ENCODE measurements around the gene GAA. TPM values are rescaled to one million over a fixed set of nuclear protein-coding genes. Genes with fewer than 3 reads are reported as not detected.
"Not testable (repeated sequence)": the region's sequence is repeated elsewhere in the genome, so short reads cannot be mapped to it uniquely, and the experiment has no call there.

Gene GAA
- total RNA-seq, 4 donors from 2014 or later = 35.6 to 73.2 (median 47.4) TPM

- H3K27me3 ChIP-seq = no peaks in the 10 kb centered on the region
- peak within 1 kb of the TSS; percentile 68 to 97 for H3K4me3 ChIP-seq
- H3K36me3 ChIP-seq = peaks cover 0 to 20% of the 10 kb centered on the region in 2 donors
- peak; percentile 97 for ATAC-seq
- no peaks in the 10 kb centered on the region for H3K9me3 ChIP-seq
- TF ChIP-seq EP300 (IDR thresholded peaks at IDR 0.05) (peak; percentile 89), CTCF (IDR thresholded peaks at IDR 0.05) (peak in 1 of 4 experiments; percentile 29), POLR2A (IDR thresholded peaks at IDR 0.05) (peak; percentile 74 to 88), POLR2AphosphoS5 (IDR thresholded peaks at IDR 0.05) (peak; percentile 94)
- peaks cover 0 to 49% (median 11%) of the 10 kb centered on the region in 3 donors for H3K4me1 ChIP-seq
- peak within 1 kb of the TSS; percentile 79 to 98 (median 94) for H3K27ac ChIP-seq
- 0% methylated on average over 1 to 4 of the region's 90 CpGs for WGBS, 2 donors (ENCODE audit: low coverage in 1 of 2)
These were observed 45.8 kb downstream of the GAA start, which contains the start of gene EIF4A3 for GRCh38 chr17:80147035-80147822. TSS of gene EIF4A3 (minus strand) at chr17:80147128. CDS start at chr17:80146961, 167 bp downstream.

- H3K9me3 ChIP-seq = peaks cover 0 to 3% (median 0%) of the 10 kb centered on the region in 3 donors
- no peak for ATAC-seq
- H3K27ac ChIP-seq = peak overlapping the region in 1 of 4 donors; percentile 9
- H3K27me3 ChIP-seq = no peaks in the 10 kb centered on the region
- 30 to 53% methylated on average over 2 to 3 of the region's 5 CpGs for WGBS, 2 donors (ENCODE audit: low coverage in 1 of 2)
- TF ChIP-seq POLR2AphosphoS5 (IDR thresholded peaks at IDR 0.05) (peak; percentile 35), POLR2A (IDR thresholded peaks at IDR 0.05) (no peak)
- no peak overlapping the region for H3K4me3 ChIP-seq
- H3K36me3 ChIP-seq = no peaks in the 10 kb centered on the region
- peaks cover 0 to 24% (median 0%) of the 10 kb centered on the region in 3 donors for H3K4me1 ChIP-seq
These were observed 50.0 kb downstream of the GAA start for GRCh38 chr17:80151333-80151732.

GRCh38 chr17:80152081-80152702 is 50.8 kb downstream of the GAA start:
- Histone ChIP-seq H3K9me3 (peaks cover 0 to 3% (median 0%) of the 10 kb centered on the region in 3 donors), H3K27ac (no peak overlapping the region), H3K4me1 (peaks cover 0 to 24% (median 0%) of the 10 kb centered on the region in 3 donors), H3K36me3 (no peaks in the 10 kb centered on the region), H3K27me3 (no peaks in the 10 kb centered on the region), H3K4me3 (no peak overlapping the region)
- ATAC-seq = no peak
- WGBS, 2 donors (ENCODE audit: low coverage in 1 of 2) = 69 to 81% methylated on average over 7 of the region's 11 CpGs
- TF ChIP-seq EP300 (IDR thresholded peaks at IDR 0.05) (no peak), POLR2A (IDR thresholded peaks at IDR 0.05) (no peak), CTCF (IDR thresholded peaks at IDR 0.05) (no peak), POLR2AphosphoS5 (IDR thresholded peaks at IDR 0.05) (no peak)

- ATAC-seq = no peak
- peaks cover 0 to 3% (median 0%) of the 10 kb centered on the region in 3 donors for H3K9me3 ChIP-seq
- H3K4me1 ChIP-seq = peaks cover 0 to 20% (median 0%) of the 10 kb centered on the region in 3 donors
- no peaks in the 10 kb centered on the region for H3K36me3 ChIP-seq
- H3K27me3 ChIP-seq = no peaks in the 10 kb centered on the region
- TF ChIP-seq EP300 (IDR thresholded peaks at IDR 0.05) (no peak), CTCF (IDR thresholded peaks at IDR 0.05) (no peak), POLR2A (IDR thresholded peaks at IDR 0.05) (no peak), POLR2AphosphoS5 (IDR thresholded peaks at IDR 0.05) (no peak)
- no peak overlapping the region for H3K4me3 ChIP-seq
- no peak overlapping the region for H3K27ac ChIP-seq
- 87% methylated on average over 3 of the region's 3 CpGs; no CpG with 5 or more reads in 1 of the 2 donors for WGBS, 2 donors (ENCODE audit: low coverage in 1 of 2)
These were observed 51.6 kb downstream of the GAA start for GRCh38 chr17:80153004-80153403.

GRCh38 chr17:80154166-80154565 is 52.8 kb downstream of the GAA start:
- H3K4me3 ChIP-seq = no peak overlapping the region
- H3K36me3 ChIP-seq = no peaks in the 10 kb centered on the region
- H3K4me1 ChIP-seq = peaks cover 0 to 9% (median 0%) of the 10 kb centered on the region in 3 donors
- ATAC-seq = no peak
- H3K27me3 ChIP-seq = no peaks in the 10 kb centered on the region
- no peak overlapping the region for H3K27ac ChIP-seq
- TF ChIP-seq EP300 (IDR thresholded peaks at IDR 0.05) = no peak
- TF ChIP-seq POLR2A (IDR thresholded peaks at IDR 0.05) = no peak
- no peak for TF ChIP-seq POLR2AphosphoS5 (IDR thresholded peaks at IDR 0.05)
- TF ChIP-seq CTCF (IDR thresholded peaks at IDR 0.05) = no peak
- 58 to 67% methylated on average over 4 to 5 of the region's 5 CpGs for WGBS, 2 donors (ENCODE audit: low coverage in 1 of 2)
- peaks cover 0 to 3% (median 0%) of the 10 kb centered on the region in 3 donors for H3K9me3 ChIP-seq

- H3K27ac ChIP-seq, H3K36me3 ChIP-seq, H3K4me1 ChIP-seq, H3K9me3 ChIP-seq, H3K4me3 ChIP-seq, ATAC-seq, H3K27me3 ChIP-seq: not testable (repeated sequence)
- WGBS, 2 donors (ENCODE audit: low coverage in 1 of 2) = 62% methylated on average over 2 of the region's 2 CpGs; no CpG with 5 or more reads in 1 of the 2 donors
These were observed 54.2 kb downstream of the GAA start for GRCh38 chr17:80155600-80155999.

All from gastroesophageal sphincter (tissue), 4 donors.